OCI-LY1 (cell line): ENCODE data around the gene NEK4.

ENCODE experiments used
- H2AFZ ChIP-seq: fragments of 200-600 bp; sonication (generic), shearing (Covaris generic); 2 replicates; pipeline ENCODE4 v1.6.0; 2014; ENCODE audit warnings: antibody characterized with exemption, mild to moderate bottlenecking, low read length
- H3F3A ChIP-seq: fragments of 200-600 bp; sonication (generic), shearing (Covaris generic); 2 replicates; pipeline ENCODE4 v1.6.0; 2014; ENCODE audit warnings: mild to moderate bottlenecking, antibody characterized with exemption, low read length, moderate library complexity; ENCODE audit not compliant: insufficient read depth
- H3K27ac ChIP-seq: fragments of 200-600 bp; sonication (generic); 2 replicates; pipeline ENCODE4 v1.5.1; 2014; ENCODE audit warnings: low read length, mixed run types, mild to moderate bottlenecking, low read depth; ENCODE audit not compliant: poor library complexity, severe bottlenecking
- H3K27me3 ChIP-seq: fragments of 200-600 bp; sonication (generic); 2 replicates; pipeline ENCODE4 v1.6.0; 2014; ENCODE audit warnings: antibody characterized with exemption, mild to moderate bottlenecking, low read length, moderate library complexity; ENCODE audit not compliant: insufficient read depth
- H3K36me3 ChIP-seq: fragments of 200-600 bp; sonication (generic); 2 replicates; pipeline ENCODE4 v1.6.1; 2014; ENCODE audit warnings: mild to moderate bottlenecking, antibody characterized with exemption, low read length, moderate library complexity, mixed read lengths; ENCODE audit not compliant: insufficient read depth
- H3K4me1 ChIP-seq: fragments of 200-600 bp; sonication (generic); 2 replicates; pipeline ENCODE4 v1.5.1; 2014; ENCODE audit warnings: mild to moderate bottlenecking, low read length, moderate library complexity; ENCODE audit not compliant: insufficient read depth, severe bottlenecking
- H3K4me2 ChIP-seq: fragments of 200-600 bp; sonication (generic), shearing (Covaris generic); 2 replicates; pipeline ENCODE4 v1.6.1; 2014; ENCODE audit warnings: low read length
- H3K4me3 ChIP-seq: fragments of 200-600 bp; sonication (generic); 2 replicates; pipeline ENCODE4 v1.5.1; 2014; ENCODE audit warnings: low read length, low read depth, mild to moderate bottlenecking, mixed read lengths; ENCODE audit not compliant: poor library complexity, severe bottlenecking
- H3K79me2 ChIP-seq: fragments of 200-600 bp; shearing (Covaris generic); 2 replicates; pipeline ENCODE4 v1.6.1; 2016; ENCODE audit warnings: mixed run types, low read length, mixed read lengths; ENCODE audit not compliant: insufficient read depth
- H3K9ac ChIP-seq: fragments of 200-600 bp; sonication (generic), shearing (Covaris generic); 2 replicates; pipeline ENCODE4 v1.6.1; 2014; ENCODE audit warnings: mild to moderate bottlenecking, low read length, mixed read lengths
- H3K9me2 ChIP-seq: fragments of 200-600 bp; sonication (generic), shearing (Covaris generic); 2 replicates; pipeline ENCODE4 v1.6.1; 2014; ENCODE audit warnings: low read depth, mild to moderate bottlenecking, low read length, mixed read lengths
- H3K9me3 ChIP-seq: fragments of 200-600 bp; shearing (Covaris generic); 2 replicates; pipeline ENCODE4 v1.6.1; 2014; ENCODE audit warnings: low read length, mixed read lengths
- H4K20me1 ChIP-seq: fragments of 200-600 bp; sonication (generic), shearing (Covaris generic); 2 replicates; pipeline ENCODE4 v1.6.0; 2016; ENCODE audit warnings: mild to moderate bottlenecking, low read length; ENCODE audit not compliant: insufficient read depth
- CTCF ChIP-seq: fragments of 200-600 bp; sonication (generic), shearing (Covaris generic); IDR thresholded peaks from 2 replicates; pipeline ENCODE4 v1.5.1; 2017; ENCODE audit warnings: mild to moderate bottlenecking, antibody characterized with exemption, low read length, moderate library complexity, mixed read lengths
- EZH2 ChIP-seq: fragments of 200-600 bp; sonication (generic), shearing (Covaris generic); IDR thresholded peaks from 2 replicates; pipeline ENCODE4 v1.8.0; 2017; ENCODE audit warnings: borderline replicate concordance, mixed run types, mild to moderate bottlenecking, antibody characterized with exemption, low read length, moderate library complexity, mixed read lengths

Gene NEK4

GRCh38 chr3:52710512-52710911 lies 60.2 kb downstream of the NEK4 start:
- no peak overlapping the region for H3K9ac ChIP-seq
- TF ChIP-seq EZH2 (no peak), CTCF (no peak)
- no peak overlapping the region for H3K4me2 ChIP-seq
- H3K9me3 ChIP-seq, result no peaks in the 10 kb centered on the region
- H2AFZ ChIP-seq, result no peak overlapping the region
- H3K9me2 ChIP-seq, result no peaks in the 10 kb centered on the region
- no peaks in the 10 kb centered on the region for H3K27me3 ChIP-seq
- H3K4me3 ChIP-seq, result no peak overlapping the region
- no peaks in the 10 kb centered on the region for H3F3A ChIP-seq
- H3K79me2 ChIP-seq, result peaks cover 8% of the 10 kb centered on the region; the same call in 1 of the 2 replicates
- no peaks in the 10 kb centered on the region for H4K20me1 ChIP-seq
- H3K27ac ChIP-seq, result no peak overlapping the region
- H3K36me3 ChIP-seq, result peaks cover 31% of the 10 kb centered on the region
- H3K4me1 ChIP-seq, result peaks cover 18% of the 10 kb centered on the region

- no peaks in the 10 kb centered on the region for H3K9me3 ChIP-seq
- peaks cover 31% of the 10 kb centered on the region for H3K4me1 ChIP-seq
- H3K9ac ChIP-seq, result peak overlapping the region; percentile 90; the same call in 1 of the 2 replicates
- H3K79me2 ChIP-seq, result peaks cover 8% of the 10 kb centered on the region; the same call in 1 of the 2 replicates
- H2AFZ ChIP-seq, result no peak overlapping the region
- no peaks in the 10 kb centered on the region for H3K27me3 ChIP-seq
- no peaks in the 10 kb centered on the region for H3K9me2 ChIP-seq
- H3F3A ChIP-seq, result no peaks in the 10 kb centered on the region
- H4K20me1 ChIP-seq, result no peaks in the 10 kb centered on the region
- peaks cover 28% of the 10 kb centered on the region for H3K36me3 ChIP-seq
- peak overlapping the region; percentile 46 for H3K27ac ChIP-seq
- no peak for TF ChIP-seq EZH2
- no peak for TF ChIP-seq CTCF
- peak overlapping the region; percentile 81 for H3K4me2 ChIP-seq
- peak overlapping the region; percentile 90 for H3K4me3 ChIP-seq
Observed at GRCh38 chr3:52707585-52707984, 63.2 kb downstream of the NEK4 start.

GRCh38 chr3:52705688-52706686 lies 64.8 kb downstream of the NEK4 start, which contains the start of the genes GLT8D1 and SPCS1:
Gene GLT8D1, minus strand, starts transcription at chr3:52705791. Its CDS starts 5,331 bp downstream, at chr3:52700460.
Gene SPCS1, plus strand, starts transcription at chr3:52706106. Its CDS starts 141 bp downstream, at chr3:52706247.
- Histone ChIP-seq H4K20me1 (no peaks in the 10 kb centered on the region), H3K27ac (peak within 1 kb of the TSS; percentile 59), H3K4me2 (peak within 1 kb of the TSS; percentile 81), H3K27me3 (no peaks in the 10 kb centered on the region), H3K9me3 (no peaks in the 10 kb centered on the region), H3K9me2 (no peaks in the 10 kb centered on the region), H3K4me3 (peak within 1 kb of the TSS; percentile 90), H2AFZ (no peak within 1 kb of the TSS; the same call in 1 of the 2 replicates), H3K36me3 (peaks cover 16% of the 10 kb centered on the region; the same call in 1 of the 2 replicates), H3F3A (no peaks in the 10 kb centered on the region), H3K4me1 (peaks cover 31% of the 10 kb centered on the region), H3K9ac (peak within 1 kb of the TSS; percentile 90), H3K79me2 (peaks cover 8% of the 10 kb centered on the region; the same call in 1 of the 2 replicates)
- TF ChIP-seq EZH2 (no peak), CTCF (no peak)
